ENCODE results near the gene UGT1A1.

Gene UGT1A1

GRCh38 chr2:233792720-233793119 is 32.6 kb downstream of the UGT1A1 start:
- no peak for DNase-seq (ENCODE audit: low spot score in 2 of 2)
- no peak overlapping the region for H3K27ac Mint-ChIP-seq (ENCODE audit: low read depth)
- no peak overlapping the region for H3K4me3 Mint-ChIP-seq
- no peaks in the 10 kb centered on the region for H3K4me1 Mint-ChIP-seq
- H3K9me3 Mint-ChIP-seq, result no peaks in the 10 kb centered on the region
- ATAC-seq (replicated peaks; ENCODE audit: extremely low read depth, poor library complexity, severe bottlenecking), result no peak
- peaks cover 37% of the 10 kb centered on the region for H3K27me3 Mint-ChIP-seq
- no peaks in the 10 kb centered on the region for H3K36me3 Mint-ChIP-seq (ENCODE audit: insufficient read depth)

GRCh38 chr2:233793465-233794127 is 33.5 kb downstream of the UGT1A1 start:
- H3K4me3 Mint-ChIP-seq, result no peak overlapping the region
- H3K27ac Mint-ChIP-seq (ENCODE audit: low read depth), result no peak overlapping the region
- DNase-seq (ENCODE audit: low spot score in 2 of 2) (no peak), ATAC-seq (replicated peaks; ENCODE audit: extremely low read depth, poor library complexity, severe bottlenecking) (no peak)
- H3K36me3 Mint-ChIP-seq (ENCODE audit: insufficient read depth), result no peaks in the 10 kb centered on the region
- H3K9me3 Mint-ChIP-seq, result no peaks in the 10 kb centered on the region
- no peaks in the 10 kb centered on the region for H3K4me1 Mint-ChIP-seq
- peaks cover 40% of the 10 kb centered on the region for H3K27me3 Mint-ChIP-seq

GRCh38 chr2:233794128-233794658 is 34.1 kb downstream of the UGT1A1 start:
- no peaks in the 10 kb centered on the region for H3K36me3 Mint-ChIP-seq (ENCODE audit: insufficient read depth)
- DNase-seq (ENCODE audit: low spot score in 2 of 2), result no peak

GRCh38 chr2:233795735-233796171 is 35.7 kb downstream of the UGT1A1 start:
- Mint-ChIP-seq H3K4me3 (no peak overlapping the region), H3K4me1 (no peaks in the 10 kb centered on the region), H3K9me3 (no peaks in the 10 kb centered on the region), H3K36me3 (ENCODE audit: insufficient read depth) (no peaks in the 10 kb centered on the region), H3K27me3 (peaks cover 41% of the 10 kb centered on the region), H3K27ac (ENCODE audit: low read depth) (no peak overlapping the region)
- DNase-seq (ENCODE audit: low spot score in 2 of 2), result no peak
- no peak for ATAC-seq (replicated peaks; ENCODE audit: extremely low read depth, poor library complexity, severe bottlenecking)

More at GRCh38 chr2:233794128-233794658, 34.1 kb downstream of the UGT1A1 start:
- Mint-ChIP-seq H3K4me1 (no peaks in the 10 kb centered on the region), H3K9me3 (no peaks in the 10 kb centered on the region), H3K27me3 (peaks cover 41% of the 10 kb centered on the region), H3K4me3 (no peak overlapping the region), H3K27ac (ENCODE audit: low read depth) (no peak overlapping the region)
- no peak for ATAC-seq (replicated peaks; ENCODE audit: extremely low read depth, poor library complexity, severe bottlenecking)

- Mint-ChIP-seq H3K36me3 (ENCODE audit: insufficient read depth) (no peaks in the 10 kb centered on the region), H3K9me3 (no peaks in the 10 kb centered on the region), H3K4me3 (no peak overlapping the region), H3K4me1 (peaks cover 2% of the 10 kb centered on the region), H3K27me3 (peaks cover 37% of the 10 kb centered on the region), H3K27ac (ENCODE audit: low read depth) (no peak overlapping the region)
- no peak for ATAC-seq (replicated peaks; ENCODE audit: extremely low read depth, poor library complexity, severe bottlenecking)
- no peak for DNase-seq (ENCODE audit: low spot score in 2 of 2)
Observed at GRCh38 chr2:233796254-233796653, 36.2 kb downstream of the UGT1A1 start.

GRCh38 chr2:233798335-233799086 is 38.4 kb downstream of the UGT1A1 start:
- Mint-ChIP-seq H3K4me3 (no peak overlapping the region), H3K4me1 (peaks cover 8% of the 10 kb centered on the region), H3K9me3 (no peaks in the 10 kb centered on the region), H3K27me3 (peaks cover 30% of the 10 kb centered on the region), H3K27ac (ENCODE audit: low read depth) (no peak overlapping the region), H3K36me3 (ENCODE audit: insufficient read depth) (no peaks in the 10 kb centered on the region)
- peak in 1 of 2 donors; percentile 6 for DNase-seq (ENCODE audit: low spot score in 2 of 2)
- ATAC-seq (replicated peaks; ENCODE audit: extremely low read depth, poor library complexity, severe bottlenecking), result no peak

- Mint-ChIP-seq H3K27ac (ENCODE audit: low read depth) (no peak overlapping the region), H3K4me3 (no peak overlapping the region), H3K9me3 (no peaks in the 10 kb centered on the region), H3K36me3 (ENCODE audit: insufficient read depth) (no peaks in the 10 kb centered on the region), H3K27me3 (peaks cover 36% of the 10 kb centered on the region), H3K4me1 (peaks cover 8% of the 10 kb centered on the region)
- DNase-seq (ENCODE audit: low spot score in 2 of 2), result peak in 1 of 2 donors; percentile 4
- ATAC-seq (replicated peaks; ENCODE audit: extremely low read depth, poor library complexity, severe bottlenecking), result no peak
Observed at GRCh38 chr2:233799087-233799665, 39.1 kb downstream of the UGT1A1 start.

- H3K36me3 Mint-ChIP-seq (ENCODE audit: insufficient read depth), result no peaks in the 10 kb centered on the region
- no peak for DNase-seq (ENCODE audit: low spot score in 2 of 2)
- H3K9me3 Mint-ChIP-seq, result no peaks in the 10 kb centered on the region
Observed at GRCh38 chr2:233799716-233800115, 39.6 kb downstream of the UGT1A1 start.

GRCh38 chr2:233800208-233800607 is 40.1 kb downstream of the UGT1A1 start:
- no peaks in the 10 kb centered on the region for H3K36me3 Mint-ChIP-seq (ENCODE audit: insufficient read depth)
- no peaks in the 10 kb centered on the region for H3K9me3 Mint-ChIP-seq
- no peak overlapping the region for H3K4me3 Mint-ChIP-seq
- H3K4me1 Mint-ChIP-seq, result peaks cover 8% of the 10 kb centered on the region
- DNase-seq (ENCODE audit: low spot score in 2 of 2) (peak in 1 of 2 donors; percentile 5), ATAC-seq (replicated peaks; ENCODE audit: extremely low read depth, poor library complexity, severe bottlenecking) (no peak)
- H3K27ac Mint-ChIP-seq (ENCODE audit: low read depth), result no peak overlapping the region
- H3K27me3 Mint-ChIP-seq, result peaks cover 47% of the 10 kb centered on the region

More at GRCh38 chr2:233799716-233800115, 39.6 kb downstream of the UGT1A1 start:
- Mint-ChIP-seq H3K27ac (ENCODE audit: low read depth) (no peak overlapping the region), H3K4me1 (peaks cover 8% of the 10 kb centered on the region), H3K27me3 (peaks cover 42% of the 10 kb centered on the region), H3K4me3 (no peak overlapping the region)
- no peak for ATAC-seq (replicated peaks; ENCODE audit: extremely low read depth, poor library complexity, severe bottlenecking)

GRCh38 chr2:233801357-233802131 is 41.5 kb downstream of the UGT1A1 start:
- no peaks in the 10 kb centered on the region for H3K36me3 Mint-ChIP-seq (ENCODE audit: insufficient read depth)
- H3K9me3 Mint-ChIP-seq, result no peaks in the 10 kb centered on the region
- H3K4me3 Mint-ChIP-seq, result no peak overlapping the region
- H3K4me1 Mint-ChIP-seq, result peaks cover 8% of the 10 kb centered on the region
- peaks cover 60% of the 10 kb centered on the region for H3K27me3 Mint-ChIP-seq
- ATAC-seq (replicated peaks; ENCODE audit: extremely low read depth, poor library complexity, severe bottlenecking) (peak; percentile 68), DNase-seq (ENCODE audit: low spot score in 2 of 2) (peak in 1 of 2 donors; percentile 11)
- no peak overlapping the region for H3K27ac Mint-ChIP-seq (ENCODE audit: low read depth)

GRCh38 chr2:233802132-233802815 is 42.2 kb downstream of the UGT1A1 start:
- DNase-seq (ENCODE audit: low spot score in 2 of 2), result no peak
- no peaks in the 10 kb centered on the region for H3K36me3 Mint-ChIP-seq (ENCODE audit: insufficient read depth)
- peaks cover 8% of the 10 kb centered on the region for H3K4me1 Mint-ChIP-seq
- H3K27ac Mint-ChIP-seq (ENCODE audit: low read depth), result no peak overlapping the region
- no peaks in the 10 kb centered on the region for H3K9me3 Mint-ChIP-seq
- no peak for ATAC-seq (replicated peaks; ENCODE audit: extremely low read depth, poor library complexity, severe bottlenecking)
- no peak overlapping the region for H3K4me3 Mint-ChIP-seq
- peaks cover 63% of the 10 kb centered on the region for H3K27me3 Mint-ChIP-seq

All from central memory CD8-positive, alpha-beta T cell (primary cell).